Ascending aorta (tissue), 2 donors: ENCODE measurements around the gene SAMD11. TPM values are rescaled to one million over a fixed set of nuclear protein-coding genes. Genes with fewer than 3 reads are reported as not detected.
"Not testable (repeated sequence)": the region's sequence is repeated elsewhere in the genome, so short reads cannot be mapped to it uniquely, and the experiment has no call there.

Experiments
- DNase-seq, 2 donors: peaks; one replicate each; pipeline ENCODE4 v3.0.0-alpha.2; 2019; ENCODE audit warnings: low spot score in 2 of 2
- H3K27ac ChIP-seq, 2 donors: fragments of 200-600 bp; sonication (generic); one replicate each; pipeline ENCODE4 v1.5.1; 2016 to 2017; ENCODE audit warnings: mild to moderate bottlenecking in 1 of 2
- H3K27me3 ChIP-seq: fragments of 200-600 bp; sonication (generic); one replicate; pipeline ENCODE4 v1.5.1; 2017
- H3K36me3 ChIP-seq, 2 donors: fragments of 200-600 bp; sonication (generic); one replicate each; pipeline ENCODE4 v1.5.1; 2016
- H3K4me1 ChIP-seq, 2 donors: fragments of 200-600 bp; sonication (generic); one replicate each; pipeline ENCODE4 v1.5.1; 2016 to 2017; ENCODE audit warnings: mild to moderate bottlenecking in 1 of 2
- H3K4me3 ChIP-seq, 2 donors: fragments of 200-600 bp; sonication (generic); one replicate each; pipeline ENCODE4 v1.5.1; 2016 to 2017; ENCODE audit warnings: mild to moderate bottlenecking in 1 of 2
- H3K9me3 ChIP-seq, 2 donors: fragments of 200-600 bp; sonication (generic); one replicate each; pipeline ENCODE4 v1.5.1; 2016
- intact Hi-C: fragments of 100-400 bp; cut with DNase I; formaldehyde crosslinking; loops from one replicate; pipeline ENCODE4 v1.15.1; 2023
- total RNA-seq: library from RNA; depleted of rRNA; stranded (reverse); fragments of >200 nt; gene quantifications from one replicate; pipeline ENCODE4 v1.1.0, GENCODE V29; 2016
- TF ChIP-seq, protein P1 (sequence below), 3 experiments: fragments of 200-600 bp in 2 of 3; fragments of 450-650 bp in 1 of 3; sonication (generic) in 2 of 3; IDR thresholded peaks; one replicate each; pipeline ENCODE4 v1.5.1; 2016 to 2019; ENCODE audit warnings: antibody characterized with exemption in 3 of 3, mild to moderate bottlenecking in 1 of 3, moderate library complexity in 1 of 3

The SAMD11 gene
- total RNA-seq, 1 donor from 2014 or later = 9.7 TPM

DNA sequence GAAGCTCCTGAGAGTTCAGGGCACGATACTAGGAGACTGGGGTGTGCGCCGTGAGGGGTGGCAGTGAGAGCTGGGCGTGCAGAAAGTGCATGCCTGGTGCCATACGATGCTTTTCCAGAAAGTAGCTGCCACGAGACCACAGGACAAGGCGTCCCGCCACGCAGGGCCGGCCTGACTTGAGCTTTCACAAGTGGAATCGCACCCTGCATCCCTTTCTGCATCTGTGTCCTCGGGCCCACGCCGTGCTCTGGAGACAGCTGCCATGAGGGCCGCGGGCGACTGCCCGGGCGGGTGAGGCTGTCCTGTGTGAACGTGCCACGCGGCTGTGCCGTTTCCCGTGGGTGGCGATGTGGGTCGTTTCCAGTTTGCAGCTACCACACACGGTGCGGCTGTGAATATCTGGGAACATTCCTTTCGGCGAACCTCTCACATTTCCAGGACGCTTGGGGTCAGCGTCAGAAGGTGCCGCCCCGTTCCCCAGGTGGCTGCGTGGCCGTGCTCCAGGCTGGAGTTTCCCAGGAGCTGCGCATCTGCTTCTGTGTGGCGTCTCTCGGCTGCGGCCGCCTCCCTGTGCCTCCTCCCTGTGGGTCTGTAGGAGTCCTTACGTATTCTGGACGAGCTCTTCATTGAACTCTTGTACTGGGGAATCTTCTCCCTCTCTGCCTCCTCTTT, 59.2 kb downstream of the SAMD11 start:
- DNase-seq = no peak
- no peaks in the 10 kb centered on the region for H3K4me1 ChIP-seq
- intact Hi-C loops = no loop called here
- no peaks in the 10 kb centered on the region for H3K36me3 ChIP-seq
- H3K27ac ChIP-seq = no peak overlapping the region
- H3K4me3 ChIP-seq = no peak overlapping the region
- TF ChIP-seq, protein P1, sequence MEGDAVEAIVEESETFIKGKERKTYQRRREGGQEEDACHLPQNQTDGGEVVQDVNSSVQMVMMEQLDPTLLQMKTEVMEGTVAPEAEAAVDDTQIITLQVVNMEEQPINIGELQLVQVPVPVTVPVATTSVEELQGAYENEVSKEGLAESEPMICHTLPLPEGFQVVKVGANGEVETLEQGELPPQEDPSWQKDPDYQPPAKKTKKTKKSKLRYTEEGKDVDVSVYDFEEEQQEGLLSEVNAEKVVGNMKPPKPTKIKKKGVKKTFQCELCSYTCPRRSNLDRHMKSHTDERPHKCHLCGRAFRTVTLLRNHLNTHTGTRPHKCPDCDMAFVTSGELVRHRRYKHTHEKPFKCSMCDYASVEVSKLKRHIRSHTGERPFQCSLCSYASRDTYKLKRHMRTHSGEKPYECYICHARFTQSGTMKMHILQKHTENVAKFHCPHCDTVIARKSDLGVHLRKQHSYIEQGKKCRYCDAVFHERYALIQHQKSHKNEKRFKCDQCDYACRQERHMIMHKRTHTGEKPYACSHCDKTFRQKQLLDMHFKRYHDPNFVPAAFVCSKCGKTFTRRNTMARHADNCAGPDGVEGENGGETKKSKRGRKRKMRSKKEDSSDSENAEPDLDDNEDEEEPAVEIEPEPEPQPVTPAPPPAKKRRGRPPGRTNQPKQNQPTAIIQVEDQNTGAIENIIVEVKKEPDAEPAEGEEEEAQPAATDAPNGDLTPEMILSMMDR (IDR thresholded peaks at IDR 0.05) = no peak
- H3K27me3 ChIP-seq = no peaks in the 10 kb centered on the region
- H3K9me3 ChIP-seq = no peaks in the 10 kb centered on the region

GRCh38 chr1:983798-984475, 60.2 kb downstream of the SAMD11 start:
- intact Hi-C loops = loop anchor here (1.0 kb wide), 2 partner anchors 19 to 80 kb away; no protein-coding TSS in a partner anchor
- no peak for DNase-seq
- H3K27me3 ChIP-seq = no peaks in the 10 kb centered on the region
- TF ChIP-seq, protein P1 (IDR thresholded peaks at IDR 0.05) = peak; percentile 53 to 99 (median 98)
- H3K27ac ChIP-seq = no peak overlapping the region
- H3K4me3 ChIP-seq = peak overlapping the region in 1 of 2 donors; percentile 21
- no peaks in the 10 kb centered on the region for H3K9me3 ChIP-seq
- no peaks in the 10 kb centered on the region for H3K4me1 ChIP-seq
- H3K36me3 ChIP-seq = no peaks in the 10 kb centered on the region

DNA sequence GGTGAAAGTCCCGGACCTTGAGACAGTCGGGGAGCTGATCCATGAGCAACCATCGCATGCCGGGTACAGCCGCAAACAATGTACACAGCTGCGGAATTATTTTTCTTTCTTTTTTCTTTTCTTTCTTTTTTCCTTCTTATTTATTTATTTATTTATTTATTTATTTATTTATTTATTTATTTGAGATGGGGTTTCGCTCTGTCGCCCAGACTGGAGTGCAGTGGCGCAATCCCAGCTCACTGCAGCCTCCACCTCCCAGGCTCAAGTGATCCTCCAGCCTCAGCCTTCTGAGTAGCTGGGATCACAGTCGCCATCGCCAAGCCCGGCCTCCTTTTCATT, 60.7 kb downstream of the SAMD11 start:
- no peaks in the 10 kb centered on the region for H3K4me1 ChIP-seq
- H3K4me3 ChIP-seq = peak overlapping the region in 1 of 2 donors; percentile 21
- no peak for DNase-seq
- H3K27ac ChIP-seq = no peak overlapping the region
- no peaks in the 10 kb centered on the region for H3K36me3 ChIP-seq
- no peaks in the 10 kb centered on the region for H3K27me3 ChIP-seq
- TF ChIP-seq, protein P1 (IDR thresholded peaks at IDR 0.05) = no peak
- intact Hi-C loops = loop anchor here (1.0 kb wide), 2 partner anchors 19 to 80 kb away; no protein-coding TSS in a partner anchor
- peaks cover 0 to 2% of the 10 kb centered on the region in 2 donors for H3K9me3 ChIP-seq

DNA sequence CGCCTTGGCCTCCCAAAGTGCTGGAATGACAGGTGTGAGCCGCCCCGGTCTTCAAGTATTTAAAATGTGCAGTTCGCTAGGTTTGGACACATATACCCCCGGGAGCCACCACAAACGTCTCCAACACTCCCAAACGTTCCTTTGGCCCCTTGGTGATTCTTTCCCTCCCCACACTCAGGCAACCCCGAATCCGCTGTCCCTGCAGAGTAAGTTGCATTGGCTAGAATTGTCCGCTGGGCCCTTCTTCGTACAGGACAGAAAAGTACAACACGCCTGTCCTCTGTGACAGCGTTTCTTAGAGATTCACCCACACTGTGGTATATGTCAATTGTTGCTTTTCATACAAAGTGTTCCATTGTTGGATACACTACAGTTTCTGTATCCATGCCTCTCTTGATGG, 61.4 kb downstream of the SAMD11 start:
- TF ChIP-seq, protein P1 (IDR thresholded peaks at IDR 0.05) = no peak
- Histone ChIP-seq H3K36me3 (no peaks in the 10 kb centered on the region), H3K27ac (no peak overlapping the region), H3K27me3 (no peaks in the 10 kb centered on the region), H3K4me1 (no peaks in the 10 kb centered on the region), H3K4me3 (no peak overlapping the region), H3K9me3 (peaks cover 0 to 6% of the 10 kb centered on the region in 2 donors)
- DNase-seq = no peak
- intact Hi-C loops = no loop called here

GRCh38 chr1:988061-988460, 64.3 kb downstream of the SAMD11 start:
- H3K4me3 ChIP-seq, H3K4me1 ChIP-seq, DNase-seq, H3K27me3 ChIP-seq, intact Hi-C loops, H3K27ac ChIP-seq, H3K36me3 ChIP-seq: not testable (repeated sequence)
- peaks cover 0 to 24% of the 10 kb centered on the region in 2 donors for H3K9me3 ChIP-seq

DNA sequence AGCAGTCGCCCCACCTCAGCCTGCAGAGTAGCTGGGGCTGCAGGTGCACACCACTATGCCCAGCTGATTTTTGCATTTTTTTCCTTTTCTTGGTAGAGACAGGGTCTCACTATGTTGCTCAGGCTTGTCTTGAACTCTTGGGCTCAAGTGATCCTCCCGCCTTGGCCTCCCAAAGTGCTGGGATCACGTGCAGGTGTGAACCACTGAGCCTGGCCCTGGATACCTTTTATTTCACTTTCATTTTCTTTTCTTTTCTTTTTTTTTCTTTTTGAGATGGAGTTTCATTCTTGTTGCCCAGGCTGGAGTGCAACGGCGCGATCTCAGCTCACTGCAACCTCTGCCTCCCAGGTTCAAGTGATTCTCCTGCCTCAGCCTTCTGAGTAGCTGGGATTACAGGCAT, 67.6 kb downstream of the SAMD11 start:
- H3K4me3 ChIP-seq, H3K27me3 ChIP-seq, H3K27ac ChIP-seq, H3K4me1 ChIP-seq, intact Hi-C loops, DNase-seq, H3K36me3 ChIP-seq: not testable (repeated sequence)
- H3K9me3 ChIP-seq = peaks cover 0 to 24% of the 10 kb centered on the region in 2 donors
